NCI-H187 treated with DMSO at 0.1 percent for 48 hours (cell line): ENCODE data around the gene SYT5.

Source experiments
- DNase-seq: peaks from one replicate; lab custom pipeline; 2025; lab: John Stamatoyannopoulos, UW

SYT5 gene

DNA sequence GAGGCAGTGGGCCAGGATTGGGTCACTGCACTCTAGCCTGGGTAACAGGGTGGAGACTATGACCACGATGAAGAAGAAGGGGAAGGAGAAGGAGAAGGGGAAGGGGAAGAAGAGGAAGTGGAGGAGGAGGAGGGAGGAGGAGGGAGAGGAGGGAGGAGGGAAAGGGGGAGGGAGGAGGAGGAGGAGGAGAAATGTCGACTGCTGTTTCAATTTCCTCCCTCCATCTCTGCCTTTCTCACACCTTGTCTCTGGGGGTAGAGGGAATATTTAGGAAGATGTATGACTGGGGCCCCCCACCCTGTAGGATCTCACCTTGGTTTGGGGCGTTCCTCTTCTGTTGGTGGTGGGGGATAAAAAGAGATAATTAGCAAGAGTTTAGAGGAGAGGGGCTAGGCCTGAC lies 34.9 kb downstream of the SYT5 start:
- DNase-seq: no peak

DNA sequence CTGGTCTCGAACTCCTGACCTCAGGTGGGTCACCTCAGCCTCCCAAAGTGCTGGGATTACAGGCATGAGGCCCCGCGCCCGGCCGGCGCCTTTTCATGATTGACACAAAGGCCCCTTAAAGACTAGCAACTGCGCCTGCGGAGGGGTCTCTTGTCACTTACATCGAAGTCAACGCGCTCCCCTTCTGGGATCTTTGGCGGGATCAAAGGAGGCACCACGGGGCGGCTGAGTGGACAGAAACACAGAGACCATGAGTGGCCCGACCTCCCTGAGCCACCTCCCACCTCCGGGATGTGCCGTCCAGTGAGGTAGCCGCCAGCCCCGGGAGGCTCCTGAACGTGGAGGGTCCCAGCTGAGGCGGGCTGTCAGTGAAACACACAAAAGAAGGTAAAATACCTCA lies 38.4 kb downstream of the SYT5 start:
- DNase-seq: no peak

DNA sequence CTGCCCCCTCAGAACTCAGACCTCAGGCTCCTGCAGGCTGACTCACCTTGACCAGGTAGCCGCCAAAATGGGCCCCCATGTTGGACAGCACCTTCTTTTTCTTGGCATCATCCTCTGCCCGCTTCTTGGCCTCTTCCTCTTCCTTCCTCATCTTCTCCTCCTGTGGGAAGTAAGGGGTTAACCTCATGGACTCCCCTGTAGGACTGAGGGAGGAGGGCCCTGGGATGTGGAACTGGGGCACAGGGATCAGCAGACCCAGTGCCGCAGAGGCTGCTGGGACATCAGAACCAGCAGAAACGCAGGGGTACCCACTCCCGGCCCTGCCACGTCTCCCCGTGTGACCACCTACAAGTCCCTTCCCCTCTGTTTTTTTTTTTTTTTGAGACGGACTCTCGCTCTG lies 42.2 kb downstream of the SYT5 start:
- DNase-seq: no peak

DNA sequence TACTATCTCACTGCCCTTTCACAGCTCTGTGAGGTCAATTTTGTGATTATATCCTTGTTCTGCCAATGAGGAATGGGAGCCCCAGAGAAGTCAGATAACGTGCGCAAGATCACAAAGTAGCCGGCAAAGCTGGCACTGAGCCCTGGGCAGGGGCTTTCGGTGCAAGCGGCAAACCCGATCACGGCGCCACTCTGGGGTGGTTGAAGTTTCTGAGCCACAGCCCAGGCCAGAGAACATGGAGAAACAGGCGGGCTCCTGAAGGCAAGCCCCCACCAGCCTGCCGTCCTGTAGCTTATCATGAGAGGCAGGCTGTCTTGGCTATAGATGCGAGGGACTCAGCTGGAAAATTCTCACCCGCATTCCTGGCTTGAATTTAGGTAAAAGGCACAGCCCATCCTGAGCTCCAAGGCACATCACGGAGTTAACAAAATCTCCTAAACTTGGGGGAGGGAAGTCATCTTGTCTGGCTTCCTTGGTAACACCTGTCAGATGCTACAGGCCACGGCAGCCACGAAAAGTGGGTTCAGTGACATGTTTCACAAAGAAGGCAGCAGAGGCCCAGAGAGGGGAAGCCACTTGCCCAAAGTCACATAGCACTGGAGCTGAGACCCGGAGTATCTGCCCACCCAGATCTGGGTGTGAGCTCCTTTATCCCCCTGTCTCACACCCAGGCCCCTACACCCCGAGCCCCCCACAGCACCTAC lies 43.5 kb downstream of the SYT5 start:
- no peak for DNase-seq

DNA sequence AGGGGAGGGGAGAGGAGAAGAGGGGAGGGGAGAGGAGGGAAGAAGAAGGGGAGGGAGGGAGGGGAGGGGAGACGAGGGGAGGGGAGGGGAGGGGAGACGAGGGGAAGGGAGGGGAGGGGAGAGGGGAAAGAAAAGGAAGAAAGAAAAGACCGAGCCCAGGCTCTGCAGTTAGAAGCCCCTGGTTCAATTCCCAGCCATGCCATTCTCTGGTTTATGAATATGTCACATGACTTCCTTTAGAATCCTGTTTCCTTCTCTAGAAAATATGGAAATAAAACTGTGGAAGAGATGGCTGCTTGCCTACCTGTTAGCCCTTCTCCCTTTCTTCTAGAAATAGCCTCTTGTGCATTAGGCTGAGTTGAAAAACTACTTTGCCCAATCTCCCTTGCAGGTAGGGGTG lies 45.4 kb downstream of the SYT5 start:
- DNase-seq: no peak

DNA sequence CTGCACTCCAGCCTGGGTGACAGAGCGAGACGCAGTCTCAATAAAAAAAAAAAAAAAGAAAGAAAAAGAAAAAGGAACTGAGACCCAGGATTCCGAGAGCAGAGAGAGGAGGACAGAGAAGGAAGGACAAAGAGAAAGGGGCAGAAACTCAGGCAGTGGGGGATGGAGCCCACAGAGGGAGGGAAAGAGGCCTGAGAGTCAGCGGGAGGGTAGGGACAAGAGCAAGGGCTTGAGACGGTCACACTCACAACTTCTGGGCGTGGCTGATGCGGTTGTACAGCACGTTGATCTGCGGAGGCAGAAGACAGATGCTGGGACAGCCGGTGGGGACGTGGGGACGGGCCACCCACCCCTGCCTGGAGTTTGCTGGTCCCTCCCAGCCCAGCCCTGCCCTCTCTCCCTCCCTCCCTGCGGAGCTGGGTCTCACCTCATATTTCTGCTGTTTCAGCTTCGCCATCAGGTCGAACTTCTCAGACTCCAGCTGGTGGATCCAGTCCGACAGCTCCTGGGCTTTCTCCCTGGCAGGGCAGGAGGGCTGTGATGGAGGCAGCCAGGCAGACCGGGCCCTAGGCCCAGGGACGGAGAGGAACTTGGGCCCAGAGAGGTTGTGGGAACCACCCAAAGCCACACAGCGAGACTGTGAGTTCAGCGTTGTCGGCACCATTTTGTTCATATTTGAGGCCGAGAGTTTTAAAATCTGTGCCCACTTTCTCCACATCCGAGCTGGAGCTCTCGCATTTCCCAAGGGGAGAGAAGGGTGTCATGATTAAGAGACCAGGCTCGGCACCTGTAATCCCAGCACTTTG lies 46.2 kb downstream of the SYT5 start:
- DNase-seq: no peak

DNA sequence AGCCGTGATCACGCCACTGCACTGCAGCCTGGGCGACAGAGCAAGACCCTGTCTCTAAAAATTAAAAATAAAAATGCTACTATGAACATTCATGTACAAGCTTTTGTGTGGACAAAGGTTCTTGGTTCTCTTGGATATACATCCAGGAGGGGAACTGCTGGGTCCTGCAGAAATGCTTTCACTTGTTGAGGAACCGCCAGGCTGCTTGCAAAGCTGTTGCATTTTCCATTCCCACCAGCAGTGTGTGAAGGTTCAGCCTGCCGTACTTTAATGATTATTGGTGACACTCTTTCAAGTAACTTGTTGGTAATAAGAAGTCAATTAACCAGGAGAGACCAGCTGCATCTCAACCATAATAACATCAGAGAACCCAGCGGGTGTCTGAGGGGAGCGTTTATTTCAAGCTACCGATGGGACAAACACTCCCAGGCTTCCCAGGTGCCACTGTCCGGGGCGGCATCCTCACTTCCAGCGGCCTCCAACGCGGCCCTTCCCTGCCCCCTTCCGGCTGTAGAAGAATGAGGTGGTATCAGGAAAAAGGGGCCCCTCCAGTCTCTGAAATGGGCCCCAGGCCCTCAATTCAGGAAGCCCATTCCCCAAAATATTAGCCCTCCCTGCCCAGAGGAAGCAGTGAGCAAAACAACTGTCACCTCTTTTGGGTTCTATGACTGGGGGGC lies 47.5 kb downstream of the SYT5 start:
- no peak for DNase-seq

DNA sequence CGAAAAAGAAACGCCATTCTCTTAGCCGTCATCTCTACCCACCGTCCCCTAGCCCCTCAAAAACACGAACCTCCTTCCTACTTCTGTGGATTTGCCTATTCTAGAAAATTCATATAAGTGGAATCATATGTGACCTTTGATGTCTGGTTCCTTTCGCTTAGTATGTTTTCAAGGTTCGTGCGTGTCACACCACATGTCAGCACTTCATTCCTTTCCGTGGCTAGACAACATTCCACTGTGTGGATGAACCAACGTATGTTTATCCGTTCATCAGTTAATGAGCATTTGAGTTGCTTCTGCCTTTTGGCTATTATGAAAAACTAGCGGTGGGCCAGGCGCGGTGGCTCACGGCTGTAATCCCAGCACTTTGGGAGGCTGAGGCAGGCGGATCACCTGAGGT lies 48.7 kb downstream of the SYT5 start:
- no peak for DNase-seq
